Activated naive CD4-positive, alpha-beta T cell (primary cell): ENCODE results near the gene F7.
"Not testable (repeated sequence)": the region's sequence is repeated elsewhere in the genome, so short reads cannot be mapped to it uniquely, and the experiment has no call there.

Experiments used
- DNase-seq, 4 experiments: peaks; one replicate each; lab custom pipeline; 2025; lab: John Stamatoyannopoulos, UW

Gene F7

GRCh38 chr13:113105032-113105920, at the start of gene F7:
F7 (plus strand) TSS chr13:113105791; CDS start chr13:113105842, 51 bp downstream.
- no peak for DNase-seq

GRCh38 chr13:113057084-113057483, 48.5 kb upstream of the F7 start:
- DNase-seq: no peak

GRCh38 chr13:113057559-113057958, 48.0 kb upstream of the F7 start:
- DNase-seq: not testable (repeated sequence)

GRCh38 chr13:113058129-113058987, 47.2 kb upstream of the F7 start:
- no peak for DNase-seq

- no peak for DNase-seq
These were observed 46.4 kb upstream of the F7 start for GRCh38 chr13:113058988-113059850.

DNA sequence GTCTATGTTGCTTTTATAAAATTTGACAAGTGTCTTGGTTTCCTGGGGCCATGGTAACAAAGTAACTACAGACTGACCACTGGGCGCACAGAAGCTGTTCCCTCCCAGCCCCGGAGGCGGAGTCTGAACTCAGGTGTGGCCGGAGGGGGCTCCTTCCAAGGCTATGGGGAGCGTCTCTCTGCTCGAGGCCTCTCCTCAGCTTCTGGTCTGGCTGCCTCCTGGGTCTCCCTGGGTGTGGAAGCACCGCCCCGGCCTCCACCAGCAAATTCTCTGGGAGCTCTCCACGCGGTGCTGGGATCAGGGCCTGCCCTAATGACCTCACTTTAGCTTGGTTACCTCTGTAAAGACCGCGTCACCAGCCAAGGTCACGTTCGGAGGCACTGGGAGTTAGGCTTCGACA, 45.7 kb upstream of the F7 start:
- DNase-seq: no peak

DNA sequence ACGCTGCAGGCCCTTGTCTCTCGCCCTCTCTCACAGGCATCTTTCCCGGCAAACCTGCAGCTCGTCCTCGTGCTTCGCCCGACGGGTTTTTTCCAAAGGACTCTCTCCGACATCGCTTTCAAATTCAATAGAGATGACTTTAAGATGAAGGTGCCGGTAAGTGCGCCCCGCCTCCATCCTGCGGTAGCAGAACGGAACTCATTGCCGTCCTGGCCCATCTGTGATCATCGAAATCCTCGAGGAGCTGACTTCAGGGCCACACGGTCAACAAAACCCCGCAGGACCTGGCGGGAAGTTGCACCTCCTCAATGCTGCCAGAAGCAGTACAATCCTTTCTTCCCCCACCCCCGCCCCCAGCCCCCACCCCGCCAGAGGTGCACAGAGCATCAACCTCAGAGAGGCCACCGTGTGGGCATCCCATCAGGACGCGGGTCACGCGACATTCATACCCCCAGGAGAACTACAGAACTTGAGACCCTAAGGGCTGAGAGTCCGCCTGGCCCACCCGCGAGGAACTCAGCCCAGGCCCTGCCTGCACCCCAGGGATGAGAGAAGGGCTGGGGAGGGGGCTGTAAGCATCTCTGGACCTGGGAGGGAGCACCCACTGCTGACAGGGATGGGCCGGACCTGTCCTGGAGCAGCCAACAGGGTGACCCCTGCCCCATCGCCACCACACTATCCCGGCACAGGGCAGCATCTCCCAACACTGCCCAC, 44.9 kb upstream of the F7 start:
- no peak for DNase-seq

DNA sequence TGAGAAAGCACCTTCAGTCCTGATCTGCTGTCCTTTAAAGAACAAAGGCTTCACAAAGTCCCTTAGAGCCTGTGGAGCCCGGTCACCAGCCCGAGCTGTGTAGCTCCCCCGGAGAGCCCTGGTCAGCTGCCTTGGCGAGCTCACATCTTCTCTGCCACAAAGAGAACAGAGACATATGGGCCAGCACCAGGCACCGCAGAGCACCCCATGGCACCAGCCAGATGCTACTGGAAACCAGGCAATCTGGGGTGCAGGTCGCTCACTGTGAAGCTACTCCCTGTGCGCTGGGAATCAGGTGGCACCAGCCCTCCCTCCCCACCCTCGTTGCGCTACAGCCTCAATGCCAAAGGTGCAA, 44.3 kb upstream of the F7 start:
- DNase-seq: no peak

- DNase-seq: no peak
These were observed 43.7 kb upstream of the F7 start for GRCh38 chr13:113061796-113062425.

- no peak for DNase-seq
These were observed 42.9 kb upstream of the F7 start for GRCh38 chr13:113062691-113063090.

GRCh38 chr13:113063091-113063491, 42.5 kb upstream of the F7 start:
- no peak for DNase-seq

- no peak for DNase-seq
These were observed 41.5 kb upstream of the F7 start for GRCh38 chr13:113064000-113064533.

DNA sequence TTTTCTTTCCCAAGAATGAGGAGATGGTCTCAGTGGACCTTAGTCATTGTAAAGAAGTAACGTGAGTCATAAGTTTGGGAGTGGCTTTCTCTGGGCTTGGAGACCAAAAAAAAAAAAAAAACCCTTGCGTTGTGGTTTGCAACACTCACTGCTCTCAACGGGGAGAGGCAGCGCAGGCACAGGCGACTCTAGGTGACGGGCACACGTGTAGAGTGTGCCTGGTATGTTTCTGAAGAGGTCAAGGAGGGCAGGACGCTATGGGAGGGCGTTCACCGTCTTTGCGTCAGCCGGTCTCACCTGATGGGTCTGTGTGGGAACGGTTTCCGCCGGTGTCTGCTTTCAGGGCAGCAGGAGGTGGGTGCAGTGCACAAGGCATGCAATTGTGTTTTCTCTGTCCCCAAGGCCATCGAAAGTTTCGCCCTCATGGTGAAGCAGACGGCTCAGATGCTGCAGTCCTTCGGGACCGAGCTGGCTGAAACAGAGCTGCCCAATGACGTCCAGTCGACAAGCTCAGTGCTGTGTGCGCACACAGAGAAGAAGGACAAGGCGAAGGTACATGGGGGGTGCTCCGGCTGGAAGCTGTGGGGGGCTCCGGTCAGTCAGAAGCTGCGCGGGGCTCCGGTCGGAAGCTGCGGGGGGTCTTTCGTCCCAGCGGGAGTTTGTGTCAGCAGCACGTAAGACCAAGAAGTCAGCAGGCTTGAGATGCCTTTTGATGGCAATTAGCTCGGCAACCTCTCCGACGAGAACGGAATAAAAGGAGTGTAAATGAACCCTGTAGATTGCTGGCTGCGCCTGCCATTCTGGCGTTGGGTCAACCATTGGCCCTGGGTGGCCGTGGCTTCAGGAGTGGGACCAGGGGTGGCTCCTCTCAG, 40.8 kb upstream of the F7 start:
- no peak for DNase-seq

DNA sequence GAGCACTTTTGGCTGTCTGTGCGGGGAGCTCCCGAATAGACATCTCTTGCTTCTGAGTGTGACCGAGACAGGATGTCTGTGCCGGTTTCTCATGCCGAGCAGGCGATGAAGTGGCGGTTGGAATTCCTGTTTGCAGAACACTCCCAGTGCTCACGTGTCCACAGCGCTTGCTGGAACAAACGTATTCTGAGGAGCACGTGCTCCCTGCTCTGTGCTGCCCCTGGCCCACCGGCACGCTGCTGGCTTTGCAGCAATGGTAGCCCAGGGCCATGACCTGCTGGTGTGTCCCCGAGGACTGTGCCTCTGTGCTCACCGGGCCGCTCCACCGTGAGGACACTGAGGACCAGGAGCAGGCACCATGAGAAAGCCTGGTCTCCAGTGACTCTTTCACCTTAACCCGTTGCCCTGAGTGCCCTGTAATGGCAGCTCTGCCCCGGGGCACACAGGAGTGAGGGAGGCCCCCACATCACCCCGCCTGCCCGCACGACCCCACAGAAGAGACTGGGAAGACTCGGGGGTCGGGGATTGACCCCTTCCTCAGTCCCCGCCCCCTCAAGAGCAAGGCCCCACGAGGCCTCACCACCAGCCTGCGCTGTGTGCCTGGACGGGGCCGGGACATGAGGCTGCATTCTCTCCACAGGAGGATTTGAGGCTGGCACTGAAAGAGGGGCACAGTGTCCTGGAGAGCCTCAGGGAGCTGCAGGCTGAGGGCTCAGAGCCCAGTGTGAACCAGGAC, 40.0 kb upstream of the F7 start:
- DNase-seq: no peak

- DNase-seq: no peak
These were observed 39.5 kb upstream of the F7 start for GRCh38 chr13:113066142-113066455.

GRCh38 chr13:113066746-113067145, 38.8 kb upstream of the F7 start:
- DNase-seq: no peak

GRCh38 chr13:113069861-113070805, 35.5 kb upstream of the F7 start:
- DNase-seq: no peak

- DNase-seq: no peak
These were observed 34.7 kb upstream of the F7 start for GRCh38 chr13:113070855-113071254.
